ENCODE measurements around the gene NAT14. TPM values are rescaled to one million over a fixed set of nuclear protein-coding genes. Genes with fewer than 3 reads are reported as not detected.
A peak's percentile ranks its signal among the peaks of the same experiment; 100 is the strongest.
"Not testable (repeated sequence)": the region's sequence is repeated elsewhere in the genome, so short reads cannot be mapped to it uniquely, and the experiment has no call there.

Gene NAT14
- total and polyA plus RNA-seq, 8 donors, result 5.8 to 32.4 (median 8.1) TPM

GRCh38 chr19:55495646-55496349 is 10.8 kb downstream of the NAT14 start:
- H3K9me3 ChIP-seq, result no peaks in the 10 kb centered on the region
- peak in 1 of 6 donors; percentile 3 for DNase-seq
- no peaks in the 10 kb centered on the region for H3K36me3 ChIP-seq
- no peak overlapping the region for H3K4me3 ChIP-seq
- intact Hi-C loops (cut with DNase I), result no loop called here
- no peak for ATAC-seq
- WGBS, 2 donors, result 67 to 75% methylated on average over 11 of the region's 11 CpGs
- H3K27ac ChIP-seq, result no peak overlapping the region
- no peak for FAIRE-seq
- H3K27me3 ChIP-seq, result peaks cover 0 to 1% (median 0%) of the 10 kb centered on the region in 4 donors
- no peak for TF ChIP-seq CTCF (IDR thresholded peaks at IDR 0.05)
- no peaks in the 10 kb centered on the region for H3K4me1 ChIP-seq

- peak in 1 of 6 donors; percentile 3 for DNase-seq
- H3K27ac ChIP-seq; intact Hi-C loops (cut with DNase I); H3K4me1 ChIP-seq; H3K36me3 ChIP-seq; H3K4me3 ChIP-seq; H3K27me3 ChIP-seq; ATAC-seq; FAIRE-seq; H3K9me3 ChIP-seq: not testable (repeated sequence)
- WGBS, 2 donors, result 76 to 77% methylated on average over 10 of the region's 10 CpGs
Observed at GRCh38 chr19:55496820-55497219, 11.8 kb downstream of the NAT14 start.

GRCh38 chr19:55497763-55498162 is 12.8 kb downstream of the NAT14 start:
- intact Hi-C loops (cut with DNase I), result no loop called here
- H3K4me1 ChIP-seq, result no peaks in the 10 kb centered on the region
- ATAC-seq, result no peak
- no peaks in the 10 kb centered on the region for H3K36me3 ChIP-seq
- no peaks in the 10 kb centered on the region for H3K9me3 ChIP-seq
- no peak overlapping the region for H3K27ac ChIP-seq
- no peak for TF ChIP-seq CTCF (IDR thresholded peaks at IDR 0.05)
- FAIRE-seq, result no peak
- H3K4me3 ChIP-seq, result no peak overlapping the region
- WGBS, 2 donors, result 71 to 79% methylated on average over 13 of the region's 13 CpGs
- DNase-seq, result no peak
- H3K27me3 ChIP-seq, result no peaks in the 10 kb centered on the region

- H3K4me1 ChIP-seq, result no peaks in the 10 kb centered on the region
- H3K36me3 ChIP-seq, result no peaks in the 10 kb centered on the region
- H3K9me3 ChIP-seq, result no peaks in the 10 kb centered on the region
- FAIRE-seq, result no peak
- H3K27ac ChIP-seq, result no peak overlapping the region
- 34 to 35% methylated on average over 2 of the region's 2 CpGs for WGBS, 2 donors
- no peak overlapping the region for H3K4me3 ChIP-seq
- peak in 1 of 6 donors; percentile 0 for DNase-seq
- intact Hi-C loops (cut with DNase I), result no loop called here
- H3K27me3 ChIP-seq, result no peaks in the 10 kb centered on the region
- TF ChIP-seq CTCF (IDR thresholded peaks at IDR 0.05), result no peak
- ATAC-seq, result no peak
Observed at GRCh38 chr19:55498246-55498840, 13.4 kb downstream of the NAT14 start.

- FAIRE-seq (no peak), DNase-seq (peak in 2 of 6 donors; percentile 19 to 58), ATAC-seq (no peak)
- no peaks in the 10 kb centered on the region for H3K27me3 ChIP-seq
- H3K4me3 ChIP-seq, result no peak overlapping the region
- no peak overlapping the region for H3K27ac ChIP-seq
- 86 to 90% methylated on average over 26 of the region's 26 CpGs for whole genome bisulfite sequencing, 2 donors
- H3K9me3 ChIP-seq, result no peaks in the 10 kb centered on the region
- intact Hi-C loops (cut with DNase I), result loop anchor here in 2 of 3 donors (5.0 kb wide), 2 partner anchors 358 to 363 kb away; no protein-coding TSS in a partner anchor
- no peaks in the 10 kb centered on the region for H3K4me1 ChIP-seq
- no peaks in the 10 kb centered on the region for H3K36me3 ChIP-seq
- no peak for TF ChIP-seq CTCF (IDR thresholded peaks at IDR 0.05)
Observed at GRCh38 chr19:55500368-55500952, 15.5 kb downstream of the NAT14 start.
